HG03432 (cell line): ENCODE measurements around the gene FOXP1.
"Not testable (repeated sequence)": the region's sequence is repeated elsewhere in the genome, so short reads cannot be mapped to it uniquely, and the experiment has no call there.

Experiments
- ATAC-seq: cut with Tn5 transposase; IDR thresholded peaks from one replicate; pipeline ENCODE4 v1.9.1; 2021; ENCODE audit warnings: mild to moderate bottlenecking, moderate library complexity; ENCODE audit not compliant: unreplicated experiment

FOXP1 gene

DNA sequence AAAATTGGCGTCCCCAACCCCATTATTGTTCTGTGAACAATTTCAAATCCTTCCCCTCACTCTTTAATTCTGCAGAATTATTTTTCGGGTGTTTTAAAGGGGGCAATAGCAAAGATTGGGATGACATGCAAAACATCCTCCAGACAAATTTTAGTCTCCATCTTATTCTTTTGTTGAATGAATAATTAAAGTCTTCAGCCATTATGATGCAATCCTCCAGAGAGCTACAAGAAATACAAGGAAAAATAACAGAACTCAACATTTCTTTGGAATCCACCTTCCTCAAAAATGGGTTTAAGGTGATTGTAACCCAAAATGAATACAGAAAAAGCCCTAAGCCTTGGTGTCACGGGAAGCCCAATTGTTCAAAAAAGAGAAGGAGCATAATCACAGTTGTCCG is 49.9 kb downstream of the FOXP1 start:
- ATAC-seq, result no peak

DNA sequence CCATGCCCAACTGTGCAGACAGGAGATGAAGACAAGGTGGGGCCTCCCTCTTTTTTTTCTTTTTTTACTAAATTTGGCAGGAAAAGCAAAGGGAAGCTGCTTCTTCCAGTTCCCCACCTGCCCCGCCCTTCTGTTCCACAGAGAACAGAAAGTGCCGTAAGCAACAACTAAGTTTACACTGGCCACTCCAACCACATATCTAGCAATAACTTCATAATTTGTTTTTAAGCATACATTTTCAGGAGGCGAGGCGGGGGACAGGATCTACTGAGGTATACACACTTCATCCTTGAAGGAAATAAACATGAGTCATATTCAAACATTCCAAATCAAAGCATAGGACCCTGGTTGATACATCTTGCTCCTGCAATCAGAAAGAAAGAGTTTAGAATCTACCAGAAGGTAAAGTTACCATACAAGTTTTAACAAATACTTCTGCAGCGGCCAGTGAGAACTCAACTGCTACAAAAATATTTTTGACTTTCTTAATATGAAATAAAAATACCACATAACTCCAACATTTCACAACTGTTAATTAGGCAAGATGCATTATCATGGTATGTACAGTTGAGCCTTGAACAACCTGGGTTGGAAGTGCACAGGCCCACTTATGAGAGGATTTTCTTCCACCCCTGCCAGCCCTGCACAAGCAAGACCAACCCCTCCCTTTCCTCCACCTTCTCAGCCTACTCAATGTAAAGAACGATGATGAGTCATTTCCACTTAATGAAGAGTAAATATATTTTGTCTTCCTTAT is 50.7 kb downstream of the FOXP1 start:
- ATAC-seq, result no peak

DNA sequence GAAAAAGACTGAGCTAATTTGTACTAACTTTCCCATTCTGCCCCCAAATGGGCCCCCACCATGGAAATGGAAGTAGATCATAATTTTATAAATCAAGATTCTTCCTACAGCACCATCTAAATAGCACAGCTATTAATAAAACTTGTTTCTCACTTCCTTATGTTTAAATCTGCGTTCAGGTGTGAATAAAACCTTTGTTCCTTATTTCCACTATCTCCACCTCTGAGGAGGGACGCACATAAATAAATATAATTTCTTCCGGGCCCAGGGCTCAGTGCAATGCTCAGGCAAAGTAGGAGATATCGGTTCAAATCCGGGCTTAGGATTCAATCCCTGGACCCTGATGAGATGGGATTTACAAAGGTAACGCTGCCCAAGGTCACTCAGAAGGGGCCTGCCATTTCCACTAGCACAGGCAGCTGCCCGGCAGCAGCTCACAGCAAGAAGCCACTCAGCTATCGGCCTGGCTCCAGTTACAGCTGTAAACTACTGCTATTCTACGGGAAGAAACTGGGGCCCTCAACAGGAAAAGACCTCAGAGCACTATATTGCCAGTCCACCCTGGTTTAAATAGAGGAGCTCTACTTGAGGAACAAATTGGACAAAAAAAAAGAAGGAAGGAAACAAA is 52.5 kb downstream of the FOXP1 start:
- no peak for ATAC-seq

DNA sequence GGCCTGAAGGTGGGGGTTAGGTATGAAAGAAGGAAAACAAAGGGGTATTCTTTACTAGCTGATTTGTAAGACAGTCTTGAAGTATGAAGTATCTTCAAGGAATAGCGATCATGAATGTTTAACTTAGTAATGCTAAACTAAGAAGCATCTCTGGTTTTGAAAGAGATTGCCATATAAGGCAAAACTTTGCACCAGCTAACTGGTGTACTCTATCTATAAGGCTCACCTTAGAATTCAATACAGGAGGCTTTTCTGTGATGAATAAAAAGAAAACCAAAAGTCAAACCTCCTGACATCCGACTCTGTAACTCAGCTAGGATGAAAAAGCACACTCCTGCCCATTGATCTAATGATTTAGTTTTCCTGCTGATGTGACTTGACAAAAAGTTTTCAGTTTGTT is 54.7 kb downstream of the FOXP1 start:
- ATAC-seq, result peak; percentile 62

DNA sequence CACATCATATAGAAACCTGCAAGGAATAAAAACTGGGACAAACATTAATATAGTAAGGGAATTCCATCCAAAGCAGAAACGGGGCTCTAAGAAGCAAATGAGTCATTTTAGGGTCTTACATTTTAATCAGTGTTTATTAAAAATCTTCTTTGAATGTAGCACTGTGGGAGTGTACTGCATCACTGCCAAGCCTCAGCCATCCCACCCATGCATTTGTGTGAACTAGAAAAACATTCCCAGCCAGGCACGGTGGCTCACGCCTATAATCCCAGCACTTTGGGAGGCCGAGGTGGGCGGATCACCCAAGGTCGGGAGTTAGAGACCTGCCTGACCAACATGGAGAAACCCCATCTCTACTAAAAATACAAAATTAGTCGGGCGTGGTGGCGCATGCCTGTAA is 57.1 kb downstream of the FOXP1 start:
- not testable (repeated sequence) for ATAC-seq

DNA sequence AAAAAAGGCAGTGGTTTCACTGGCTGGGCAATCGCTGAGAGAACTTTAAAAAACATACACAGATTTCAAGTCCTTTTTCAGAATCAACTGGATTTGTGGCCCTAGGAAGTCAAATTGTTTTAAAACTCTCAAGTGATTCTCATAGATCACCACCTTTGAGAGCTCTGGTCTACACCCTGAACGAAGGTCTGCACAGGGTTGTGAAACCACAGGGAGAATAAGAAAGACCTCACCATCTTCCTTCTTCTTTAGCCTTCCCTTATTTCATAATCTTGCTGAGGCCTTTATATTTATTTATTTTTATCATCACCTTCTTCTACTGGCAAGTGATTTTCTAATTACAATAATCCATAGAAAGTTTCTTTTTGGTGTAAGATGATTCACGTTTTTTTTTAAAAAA is 58.1 kb downstream of the FOXP1 start:
- no peak for ATAC-seq

DNA sequence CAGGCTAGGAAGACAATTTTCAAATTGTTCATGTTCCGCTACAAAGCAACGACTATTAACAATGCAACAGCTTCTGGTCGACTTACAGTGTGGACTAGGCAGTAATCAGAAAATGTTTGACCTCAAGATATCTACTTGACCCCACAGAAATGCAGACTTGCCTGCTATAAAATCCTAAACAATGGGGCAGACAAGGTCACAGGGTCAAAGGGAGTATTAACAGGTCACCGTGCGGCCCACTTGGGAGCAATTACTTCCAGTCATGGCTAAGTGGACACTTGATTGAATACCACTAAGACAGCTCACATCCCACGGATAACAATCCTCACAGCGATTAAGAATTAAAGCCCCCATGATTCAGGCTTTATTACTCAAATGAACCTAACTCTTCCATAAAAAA is 58.9 kb downstream of the FOXP1 start:
- no peak for ATAC-seq

DNA sequence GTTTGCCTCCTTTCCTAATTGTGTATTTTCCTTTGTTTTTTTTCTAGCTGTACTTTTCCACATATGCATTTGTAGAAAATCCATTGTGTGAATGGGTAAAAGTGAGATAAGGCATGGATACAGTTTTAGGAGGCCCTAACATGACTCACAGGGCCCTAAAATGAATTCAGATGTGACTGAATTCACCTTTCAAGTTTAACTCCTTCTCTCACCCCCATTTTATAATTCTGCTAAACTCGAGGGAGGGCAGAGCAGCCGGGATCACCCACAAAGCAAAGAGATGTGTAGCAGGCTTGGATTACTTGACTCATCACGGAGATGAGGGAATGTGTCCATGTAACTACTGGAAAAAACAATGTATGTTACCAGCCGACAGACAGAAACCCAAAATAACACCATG is 59.9 kb downstream of the FOXP1 start:
- no peak for ATAC-seq

DNA sequence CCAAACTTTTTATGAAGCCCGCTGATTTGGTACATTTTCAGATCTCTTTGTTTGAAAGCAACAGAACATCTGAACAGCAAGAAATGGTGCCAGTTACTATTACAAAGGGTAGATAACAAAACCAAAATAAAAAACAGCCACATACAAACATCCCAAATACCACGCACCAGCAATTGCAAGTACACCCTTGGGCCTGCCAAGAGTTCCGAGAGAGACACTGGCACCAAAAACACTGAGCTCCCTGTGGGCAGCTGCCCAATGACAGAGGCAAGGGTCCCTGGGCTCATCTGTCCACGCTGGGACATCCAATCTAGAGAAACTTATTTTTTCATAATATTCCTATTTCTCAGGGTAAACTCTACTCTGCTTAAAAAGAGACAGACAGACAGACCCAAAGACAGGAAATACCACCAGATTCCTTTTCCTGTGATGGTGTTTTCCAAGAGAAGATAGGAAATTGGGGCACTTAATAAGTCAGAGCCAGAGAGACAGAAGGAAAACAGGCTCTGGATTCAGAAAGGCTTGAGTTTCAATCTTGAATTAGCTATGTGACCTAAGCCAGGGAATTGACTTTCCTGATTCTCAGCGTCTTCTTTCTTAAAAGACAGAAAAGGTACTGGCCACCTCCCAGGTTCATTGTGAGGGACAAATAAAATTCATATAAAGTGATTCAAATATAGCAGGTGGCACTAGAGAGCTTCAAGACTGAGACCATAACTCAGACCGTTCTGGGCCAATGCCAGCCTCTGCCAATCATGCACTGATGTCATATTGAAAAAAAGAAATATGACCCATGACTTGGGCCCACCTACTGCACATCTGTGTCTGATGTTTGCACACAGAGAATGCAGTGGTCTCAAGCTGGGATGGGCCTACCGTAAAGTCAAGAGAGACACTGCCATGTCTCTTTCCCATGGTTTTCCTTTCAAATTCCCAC is 61.3 kb downstream of the FOXP1 start:
- ATAC-seq, result no peak

DNA sequence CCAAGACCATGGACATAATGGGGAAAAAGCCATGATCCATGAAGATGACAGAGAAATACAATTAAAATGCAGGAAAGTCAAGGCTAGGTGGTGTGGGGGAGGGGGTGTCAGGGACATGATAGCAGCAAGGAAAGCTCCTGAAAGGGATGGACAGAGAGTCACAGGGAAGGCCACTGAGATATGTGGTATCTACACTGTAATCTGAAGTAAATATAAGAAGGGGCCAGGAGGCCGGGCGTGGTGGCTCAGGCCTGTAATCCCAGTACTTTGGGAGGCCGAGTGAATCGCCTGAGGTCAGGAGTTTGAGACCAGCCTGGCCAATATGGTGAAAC is 62.5 kb downstream of the FOXP1 start:
- ATAC-seq, result no peak

DNA sequence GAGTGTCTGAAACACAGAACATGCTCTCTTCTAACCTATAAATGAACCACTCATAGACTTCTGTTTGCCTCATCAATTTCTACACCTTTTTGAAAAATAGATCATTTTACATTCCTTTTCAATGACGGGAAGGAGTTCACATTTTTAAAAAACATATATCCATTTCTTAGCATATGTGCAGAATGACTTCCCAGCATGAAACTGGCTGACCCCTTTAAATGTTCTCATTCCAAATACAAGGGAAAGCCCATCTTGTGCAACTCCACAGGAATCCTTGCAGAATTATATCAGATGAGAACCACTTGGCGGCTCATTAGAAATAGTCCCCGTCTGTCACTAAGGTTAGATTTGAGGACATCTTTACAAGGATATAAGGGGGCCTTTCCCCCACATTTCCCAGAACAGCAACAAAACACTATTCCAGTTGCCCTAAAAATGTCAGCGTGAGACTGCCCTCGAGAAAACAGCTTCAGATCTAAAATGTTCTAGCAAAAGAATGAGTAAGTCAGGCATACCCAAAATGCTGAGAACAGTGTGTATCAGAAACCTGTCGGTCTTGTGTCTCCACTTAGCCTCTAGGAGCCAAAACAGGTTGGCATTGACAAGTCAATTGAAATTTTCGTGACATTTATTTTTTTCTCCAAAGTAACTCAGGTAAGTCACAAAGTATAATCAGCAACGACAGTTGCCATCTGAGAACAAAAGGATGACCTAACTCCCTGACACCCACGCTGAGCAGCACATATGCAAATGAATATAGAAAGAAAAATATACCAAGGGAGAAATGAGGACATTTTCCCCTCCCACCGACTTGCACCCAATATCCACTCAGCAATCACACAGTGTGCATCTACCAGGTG is 63.1 kb downstream of the FOXP1 start:
- no peak for ATAC-seq

DNA sequence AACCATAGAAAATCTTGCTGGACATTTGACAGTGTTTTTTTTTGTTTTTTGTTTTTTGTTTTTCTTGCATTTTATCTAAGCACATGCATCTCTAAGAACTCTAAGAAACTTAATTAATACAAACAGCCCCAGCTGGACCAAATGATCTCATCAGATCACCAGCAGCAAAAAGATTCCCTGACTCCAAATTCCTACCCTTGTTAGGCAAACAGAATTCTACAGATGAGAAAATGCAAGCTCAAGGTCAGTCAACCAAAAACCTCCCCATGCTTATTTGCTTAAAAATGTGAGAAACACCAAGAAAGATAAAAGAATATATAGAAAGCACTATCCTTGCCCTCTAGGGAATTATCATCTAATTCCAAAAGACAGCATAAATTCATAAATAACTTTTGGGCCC is 65.4 kb downstream of the FOXP1 start:
- ATAC-seq, result no peak

DNA sequence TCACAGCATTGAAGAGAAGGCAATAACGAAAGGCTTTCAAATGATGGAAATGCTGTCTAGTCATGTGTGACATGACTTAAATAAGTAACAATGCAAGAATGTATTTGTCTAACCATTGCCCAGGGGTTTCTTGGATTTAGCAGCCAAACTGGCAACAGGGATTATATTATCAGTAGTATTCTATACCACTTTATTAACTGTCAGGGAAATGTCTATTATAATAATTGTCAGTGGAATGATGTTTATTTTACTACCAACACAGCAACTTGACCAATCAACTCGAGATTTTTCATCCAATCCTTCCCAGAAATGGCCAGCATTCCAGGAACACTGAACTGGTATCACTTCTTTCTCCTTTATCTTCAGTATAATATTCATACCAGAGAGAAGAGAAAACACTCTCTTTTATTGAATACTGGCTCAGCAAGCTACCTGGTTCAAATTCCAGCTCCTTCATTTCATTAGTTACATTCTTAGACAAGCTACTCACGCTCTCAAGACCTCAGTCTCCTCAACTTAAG is 66.2 kb downstream of the FOXP1 start:
- ATAC-seq, result no peak

DNA sequence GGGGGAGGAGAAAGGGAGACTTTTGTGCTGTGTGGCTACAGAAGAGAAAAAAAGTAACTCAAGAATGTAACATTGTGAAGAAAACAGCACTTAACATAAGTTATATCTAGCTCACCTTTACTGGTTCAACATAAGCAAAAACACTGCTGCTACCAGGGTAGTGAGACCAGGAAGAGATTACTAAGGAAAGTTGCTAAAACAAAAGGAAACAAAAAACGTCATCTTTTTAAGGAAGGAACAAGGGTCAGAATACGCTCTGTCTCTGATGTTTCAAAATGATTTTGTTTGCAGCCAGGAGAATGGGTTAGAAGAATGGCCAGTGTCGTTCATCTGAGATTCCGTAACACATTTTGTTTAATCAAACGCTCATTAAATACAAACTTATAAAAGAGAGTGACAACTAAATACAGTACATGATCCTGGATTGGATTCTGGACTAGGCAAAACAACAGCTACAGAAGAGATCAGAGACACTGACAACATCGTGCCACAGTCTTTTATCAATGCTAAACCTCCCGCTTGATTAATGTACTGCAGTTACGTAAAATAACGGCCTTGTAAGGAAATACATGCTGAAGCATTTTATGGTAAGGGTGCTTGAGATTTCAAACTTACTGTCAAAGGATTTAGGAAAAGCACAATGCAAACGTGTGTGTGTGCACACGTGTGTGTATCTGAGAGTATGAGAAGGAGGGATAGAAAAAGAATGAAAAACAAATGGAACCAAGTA is 67.7 kb downstream of the FOXP1 start:
- ATAC-seq, result no peak

DNA sequence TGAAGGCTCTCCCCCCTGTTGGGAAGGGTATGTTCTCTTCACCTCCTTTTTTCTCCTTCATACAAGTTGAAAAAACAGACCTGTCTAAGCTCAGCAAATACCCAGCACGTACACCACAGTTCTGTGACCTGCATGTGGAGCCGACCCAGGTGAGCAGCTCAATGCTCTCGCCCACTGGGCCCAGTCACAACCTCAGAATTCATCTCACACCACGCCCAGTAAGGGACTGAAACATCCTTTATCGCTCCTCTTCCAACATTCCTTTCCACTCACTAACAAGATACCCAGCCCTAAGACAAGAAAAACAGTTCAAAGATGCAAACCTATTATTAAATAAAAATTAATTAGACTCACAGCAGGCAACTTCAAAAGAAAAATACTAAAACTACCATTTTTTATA is 68.9 kb downstream of the FOXP1 start:
- ATAC-seq, result no peak

DNA sequence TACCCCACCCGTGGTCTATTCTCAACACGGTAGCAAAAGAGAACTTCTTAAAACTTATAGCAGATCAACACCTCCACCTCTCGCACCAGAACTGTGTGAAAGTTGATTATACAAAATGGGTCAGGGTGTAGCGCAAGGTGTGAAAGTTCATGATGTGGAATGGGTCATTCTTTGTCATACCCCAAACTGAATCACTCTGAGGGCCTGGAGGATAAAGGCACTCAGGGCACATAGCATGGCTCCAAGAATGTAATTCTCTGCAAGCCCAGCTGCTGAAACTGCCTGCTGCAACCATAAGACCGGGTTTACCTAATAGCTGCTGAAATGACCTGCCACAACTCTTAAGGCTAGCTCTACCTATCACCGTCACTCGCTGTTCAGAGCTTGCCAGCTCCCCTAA is 70.0 kb downstream of the FOXP1 start:
- no peak for ATAC-seq

DNA sequence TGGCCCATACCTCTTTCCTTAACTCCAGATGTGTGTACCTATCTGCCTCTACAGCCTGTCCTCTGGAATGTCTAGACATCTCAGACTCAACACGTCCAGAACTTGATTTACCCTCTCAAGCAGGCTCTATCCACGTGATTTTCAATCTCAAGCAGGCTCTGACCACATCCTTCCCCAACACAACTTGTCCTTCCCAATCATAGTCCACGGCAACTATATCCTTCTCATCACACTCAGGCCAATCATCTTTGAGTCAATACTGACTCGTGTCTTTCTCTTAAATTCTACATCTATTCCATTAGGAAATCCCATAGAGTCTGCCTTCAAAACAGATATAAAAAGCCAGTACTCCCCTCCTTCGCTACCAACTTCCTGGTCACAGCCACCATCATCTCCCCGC is 70.4 kb downstream of the FOXP1 start:
- no peak for ATAC-seq

DNA sequence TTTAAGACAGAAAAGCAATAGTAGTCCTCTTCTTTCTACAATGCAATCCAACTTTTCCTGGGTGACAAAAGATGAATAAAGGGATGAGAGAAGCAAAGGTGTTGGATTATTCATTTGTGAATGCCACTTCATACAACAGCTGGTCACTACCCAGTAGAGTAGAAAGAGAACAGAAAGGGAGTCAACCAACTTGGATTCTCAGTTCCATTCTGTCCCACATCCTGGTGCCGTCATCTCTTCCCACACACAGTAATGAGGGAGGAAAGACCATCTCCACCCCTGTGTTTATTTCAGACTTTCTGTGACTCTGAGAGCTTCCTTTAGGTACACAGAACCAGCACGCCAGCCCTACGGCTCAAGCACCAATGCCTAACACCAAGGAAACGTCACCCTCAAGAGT is 71.0 kb downstream of the FOXP1 start:
- ATAC-seq, result no peak

DNA sequence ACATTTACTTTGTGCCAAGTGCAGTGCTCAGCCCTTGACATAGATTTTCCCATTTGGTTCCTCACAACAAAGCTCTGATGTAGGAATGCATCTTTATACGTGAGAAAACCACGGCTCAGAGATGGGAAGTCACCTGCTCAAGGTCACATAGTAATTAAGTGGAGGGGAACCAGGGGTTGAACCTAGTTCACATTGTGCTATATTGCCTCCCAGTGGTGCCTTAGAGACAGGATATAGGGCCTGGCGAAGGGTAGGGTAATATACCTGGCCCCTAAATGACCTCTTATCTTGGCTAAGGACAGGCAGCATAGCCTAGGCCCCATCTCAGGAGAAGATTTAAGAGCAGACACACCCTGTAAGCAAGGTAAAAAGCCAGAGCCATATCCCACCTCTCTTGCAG is 71.5 kb downstream of the FOXP1 start:
- ATAC-seq, result no peak

DNA sequence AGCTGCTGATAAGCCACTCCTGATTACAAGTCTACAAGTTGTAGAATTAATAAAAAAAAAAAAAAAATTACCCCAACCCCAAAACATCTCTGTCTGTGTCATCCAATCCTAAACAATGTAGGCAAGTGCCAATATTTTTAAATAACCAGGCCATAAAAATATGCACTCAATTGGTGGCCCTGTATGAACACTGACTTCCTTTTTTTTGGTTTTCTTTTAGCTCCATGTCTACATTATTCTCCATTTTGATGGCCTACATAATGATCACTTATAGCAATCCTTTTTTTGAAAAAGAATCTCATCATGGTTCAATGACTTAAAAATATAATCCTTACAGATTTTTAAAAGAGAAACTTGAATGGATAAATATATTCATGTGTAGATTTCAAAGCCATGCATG is 72.1 kb downstream of the FOXP1 start:
- no peak for ATAC-seq
